GM12875 (cell line): ENCODE measurements around the gene CPEB4.

Experiments
- H3K4me3 ChIP-seq: one replicate; pipeline ENCODE4 v1.5.1; 2011; ENCODE audit warnings: low read depth, low read length, control low read depth
- CTCF ChIP-seq: IDR thresholded peaks from 2 replicates; pipeline ENCODE4 v1.5.1; 2011; ENCODE audit warnings: low read depth, mild to moderate bottlenecking, control low read depth, inconsistent platforms, low read length, moderate library complexity, borderline replicate concordance; ENCODE audit not compliant: insufficient read depth

The CPEB4 gene

DNA sequence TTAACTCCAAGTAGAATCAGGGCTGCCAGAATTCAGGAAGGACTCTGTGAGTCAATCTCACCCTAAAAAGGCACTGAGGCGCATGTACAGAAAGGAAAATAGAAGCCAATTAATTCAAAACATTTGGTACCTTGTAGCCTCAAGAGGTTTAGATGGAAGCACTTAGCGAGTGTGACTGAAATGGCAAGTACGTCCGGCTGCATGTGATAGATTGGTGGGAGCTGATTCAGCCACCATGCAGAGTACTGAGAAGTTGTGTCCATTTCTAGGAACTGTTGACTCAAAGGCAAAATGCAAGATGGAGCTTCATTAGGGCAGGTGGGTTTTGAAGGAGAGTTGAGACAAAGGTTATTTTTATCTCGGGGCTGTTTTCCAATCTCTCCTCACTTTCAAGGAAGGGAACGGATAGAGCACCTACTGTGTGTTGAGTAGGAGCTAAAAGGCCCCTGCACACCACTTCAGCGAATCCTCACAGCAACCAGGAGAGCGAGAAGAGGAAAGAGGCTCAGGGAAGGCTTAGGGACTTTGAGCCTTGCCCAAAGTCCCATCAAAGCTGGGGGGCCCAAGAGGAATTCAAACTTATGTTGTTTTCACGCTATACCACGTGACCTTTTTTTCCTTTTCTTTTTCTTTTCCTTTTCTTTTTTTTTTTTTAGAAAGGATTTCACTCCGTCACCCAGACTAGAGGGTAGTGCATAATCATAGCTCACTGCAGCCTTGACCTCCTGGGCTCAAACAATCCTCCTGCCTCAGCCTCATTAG is 34.6 kb upstream of the CPEB4 start:
- no peak overlapping the region for H3K4me3 ChIP-seq
- TF ChIP-seq CTCF, result no peak

DNA sequence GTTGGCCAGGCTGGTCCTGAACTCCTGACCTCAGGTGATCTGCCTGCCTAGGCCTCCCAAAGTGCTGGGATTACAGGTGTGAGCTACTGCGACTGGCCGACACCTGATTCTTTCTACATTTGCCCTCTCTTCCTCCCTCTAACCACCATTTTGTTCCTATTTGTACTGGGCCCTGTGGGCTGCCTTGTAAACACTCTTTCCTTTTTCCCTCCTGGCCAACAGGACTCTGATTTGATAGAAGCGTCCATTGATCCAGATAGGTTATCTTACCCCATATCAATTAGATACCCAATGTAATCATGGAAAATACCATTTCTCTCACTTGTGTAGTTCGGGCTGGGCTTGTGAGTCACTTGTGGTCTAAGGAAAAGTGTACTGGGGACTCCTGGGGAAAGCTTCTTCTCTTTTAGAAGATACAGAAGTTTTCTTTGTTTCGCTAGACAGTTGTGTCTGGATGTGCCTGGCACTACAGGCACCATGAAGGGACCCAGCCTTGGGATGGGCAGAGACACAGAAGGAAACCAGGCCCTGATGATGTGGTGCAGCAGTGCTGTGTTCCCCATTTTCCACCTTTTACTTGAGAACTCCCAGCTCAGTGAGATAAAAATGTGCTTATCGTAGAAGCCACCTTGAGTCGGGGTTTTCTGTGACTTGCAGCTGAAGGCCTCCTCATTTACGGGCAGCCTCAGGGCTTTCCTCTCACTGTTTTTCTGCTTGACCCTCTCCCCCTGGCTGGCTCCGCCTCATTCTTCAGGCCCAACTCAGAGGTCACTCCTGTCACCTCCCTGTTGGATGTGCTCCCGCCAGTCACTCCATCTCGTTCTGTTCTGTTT is 32.8 kb upstream of the CPEB4 start:
- no peak for TF ChIP-seq CTCF
- H3K4me3 ChIP-seq, result no peak overlapping the region

DNA sequence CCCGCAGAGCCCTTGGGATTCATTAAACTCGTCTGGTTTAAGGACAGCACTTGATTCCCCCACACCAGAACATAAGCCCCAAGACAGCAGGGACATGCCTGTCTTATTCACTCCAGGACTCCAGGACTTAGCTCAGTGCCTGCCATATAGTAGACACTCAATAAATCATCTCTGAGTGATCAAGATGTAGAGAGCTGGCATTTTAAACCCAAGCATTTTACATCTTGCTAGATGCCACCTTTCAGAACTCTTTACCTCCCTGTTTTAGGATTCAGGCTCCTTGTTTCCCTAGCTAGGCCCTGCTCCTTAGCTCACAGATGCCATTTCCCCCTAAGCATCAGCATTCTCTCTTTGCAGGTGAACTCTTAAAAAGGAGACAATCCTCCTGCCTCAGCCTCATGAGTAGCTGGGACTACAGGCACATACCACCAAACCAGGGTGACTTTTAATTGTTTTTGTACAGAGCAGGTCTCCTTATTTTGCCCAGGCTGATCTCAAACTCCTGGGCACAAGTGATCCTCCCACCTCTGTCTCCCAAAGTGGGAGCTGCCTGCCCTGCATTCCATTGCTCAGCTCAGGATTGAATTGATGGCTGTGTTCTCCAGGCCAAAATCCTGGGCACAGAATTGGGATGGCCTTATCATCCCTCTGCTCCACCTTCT is 32.0 kb upstream of the CPEB4 start:
- no peak for TF ChIP-seq CTCF
- no peak overlapping the region for H3K4me3 ChIP-seq

DNA sequence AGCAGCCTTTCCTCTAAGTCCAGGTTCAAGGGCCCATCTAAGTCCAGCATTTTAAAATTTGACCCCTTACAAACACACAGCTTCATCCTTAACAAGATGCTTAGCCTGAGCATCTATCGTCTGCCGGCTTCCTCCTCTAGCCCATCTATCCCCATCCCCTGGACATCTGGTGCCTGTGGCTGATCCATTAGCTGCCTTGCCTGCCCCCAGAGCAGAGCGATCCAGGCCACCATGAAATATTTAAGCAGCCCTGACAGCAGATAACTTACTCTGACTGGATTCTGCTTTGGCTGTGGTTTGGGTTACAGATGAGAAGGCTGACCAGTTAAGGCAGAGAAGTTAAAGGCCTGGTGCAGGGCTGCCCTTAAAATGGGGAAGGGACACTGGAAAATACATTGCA is 30.9 kb upstream of the CPEB4 start:
- H3K4me3 ChIP-seq, result no peak overlapping the region
- no peak for TF ChIP-seq CTCF

DNA sequence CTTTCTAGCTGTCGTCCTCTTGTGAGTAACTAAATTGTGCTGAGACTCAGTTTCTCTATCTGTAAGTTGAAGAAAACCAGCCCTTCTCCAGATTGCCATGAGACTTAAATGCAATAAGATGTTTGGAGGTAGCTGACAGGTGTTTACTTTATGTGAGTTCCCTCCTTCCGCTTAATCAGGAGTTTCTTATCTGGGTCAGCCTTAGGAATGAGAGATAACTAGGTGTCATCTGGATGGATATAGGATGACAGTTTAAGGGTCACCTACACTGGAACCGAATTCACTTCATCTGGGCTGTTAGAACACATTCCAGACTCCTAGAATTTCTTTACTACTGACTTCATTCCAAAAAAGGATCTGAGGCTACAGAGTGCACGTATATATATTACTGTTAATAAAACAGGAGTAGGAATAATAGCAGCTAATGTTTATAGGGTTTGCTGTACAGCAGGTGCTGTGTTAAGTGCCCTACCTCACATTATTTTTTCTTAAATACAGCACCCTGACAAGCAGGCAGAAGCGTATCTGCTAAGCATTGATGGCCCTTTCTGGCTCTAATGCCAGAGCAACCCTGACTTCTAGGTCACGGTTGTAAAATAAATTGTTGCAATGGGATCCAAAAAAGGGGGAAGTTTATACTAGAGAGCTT is 30.0 kb upstream of the CPEB4 start:
- TF ChIP-seq CTCF, result no peak
- H3K4me3 ChIP-seq, result no peak overlapping the region

- no peak overlapping the region for H3K4me3 ChIP-seq
- TF ChIP-seq CTCF, result no peak
These were observed 29.3 kb upstream of the CPEB4 start for GRCh38 chr5:173858670-173859407.
